ENCODE measurements around the gene EIF1B.
"Not testable (repeated sequence)": the region's sequence is repeated elsewhere in the genome, so short reads cannot be mapped to it uniquely, and the experiment has no call there.

Gene EIF1B

GRCh38 chr3:40267937-40268724 is 41.4 kb upstream of the EIF1B start:
- H3K4me2 ChIP-seq (ENCODE audit: low read length): no peak overlapping the region
- H3K9me3 ChIP-seq (ENCODE audit: insufficient read depth, low read length): no peaks in the 10 kb centered on the region
- H3K27ac ChIP-seq (ENCODE audit: low read length): no peak overlapping the region
- no peak overlapping the region for H2AFZ ChIP-seq (ENCODE audit: low read depth, low read length)
- TF ChIP-seq EZH2phosphoT487 (IDR thresholded peaks at IDR 0.05; ENCODE audit: low read depth): no peak
- TF ChIP-seq, protein P1, sequence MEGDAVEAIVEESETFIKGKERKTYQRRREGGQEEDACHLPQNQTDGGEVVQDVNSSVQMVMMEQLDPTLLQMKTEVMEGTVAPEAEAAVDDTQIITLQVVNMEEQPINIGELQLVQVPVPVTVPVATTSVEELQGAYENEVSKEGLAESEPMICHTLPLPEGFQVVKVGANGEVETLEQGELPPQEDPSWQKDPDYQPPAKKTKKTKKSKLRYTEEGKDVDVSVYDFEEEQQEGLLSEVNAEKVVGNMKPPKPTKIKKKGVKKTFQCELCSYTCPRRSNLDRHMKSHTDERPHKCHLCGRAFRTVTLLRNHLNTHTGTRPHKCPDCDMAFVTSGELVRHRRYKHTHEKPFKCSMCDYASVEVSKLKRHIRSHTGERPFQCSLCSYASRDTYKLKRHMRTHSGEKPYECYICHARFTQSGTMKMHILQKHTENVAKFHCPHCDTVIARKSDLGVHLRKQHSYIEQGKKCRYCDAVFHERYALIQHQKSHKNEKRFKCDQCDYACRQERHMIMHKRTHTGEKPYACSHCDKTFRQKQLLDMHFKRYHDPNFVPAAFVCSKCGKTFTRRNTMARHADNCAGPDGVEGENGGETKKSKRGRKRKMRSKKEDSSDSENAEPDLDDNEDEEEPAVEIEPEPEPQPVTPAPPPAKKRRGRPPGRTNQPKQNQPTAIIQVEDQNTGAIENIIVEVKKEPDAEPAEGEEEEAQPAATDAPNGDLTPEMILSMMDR (IDR thresholded peaks at IDR 0.05; ENCODE audit: low read depth, low read length): no peak
- no peaks in the 10 kb centered on the region for H4K20me1 ChIP-seq (ENCODE audit: insufficient read depth, low read length)
- H3K4me3 ChIP-seq (ENCODE audit: low read length): no peak overlapping the region
- H3K36me3 ChIP-seq (replicated peaks; ENCODE audit: low read depth, low read length): no peaks in the 10 kb centered on the region
- H3K9ac ChIP-seq (ENCODE audit: low read length): no peak overlapping the region
- H3K27me3 ChIP-seq (ENCODE audit: low read depth, low read length): 0 out of 2 replicates have a peak, but pooled peaks cover 11% of the 10 kb centered on the region
- no peaks in the 10 kb centered on the region for H3K79me2 ChIP-seq (ENCODE audit: low read length)
- no peaks in the 10 kb centered on the region for H3K4me1 ChIP-seq (ENCODE audit: low read length)

GRCh38 chr3:40268802-40269524 is 40.5 kb upstream of the EIF1B start:
- TF ChIP-seq, protein P1 (IDR thresholded peaks at IDR 0.05; ENCODE audit: low read depth, low read length): no peak
- no peak for TF ChIP-seq EZH2phosphoT487 (IDR thresholded peaks at IDR 0.05; ENCODE audit: low read depth)
- no peaks in the 10 kb centered on the region for H4K20me1 ChIP-seq (ENCODE audit: insufficient read depth, low read length)
- no peaks in the 10 kb centered on the region for H3K9me3 ChIP-seq (ENCODE audit: insufficient read depth, low read length)
- H2AFZ ChIP-seq (ENCODE audit: low read depth, low read length): no peak overlapping the region
- no peak overlapping the region for H3K9ac ChIP-seq (ENCODE audit: low read length)
- no peaks in the 10 kb centered on the region for H3K79me2 ChIP-seq (ENCODE audit: low read length)
- no peak overlapping the region for H3K27ac ChIP-seq (ENCODE audit: low read length)
- 0 out of 2 replicates have a peak, but pooled peaks cover 11% of the 10 kb centered on the region for H3K27me3 ChIP-seq (ENCODE audit: low read depth, low read length)
- no peaks in the 10 kb centered on the region for H3K4me1 ChIP-seq (ENCODE audit: low read length)
- H3K36me3 ChIP-seq (replicated peaks; ENCODE audit: low read depth, low read length): no peaks in the 10 kb centered on the region
- no peak overlapping the region for H3K4me2 ChIP-seq (ENCODE audit: low read length)
- no peak overlapping the region for H3K4me3 ChIP-seq (ENCODE audit: low read length)

DNA sequence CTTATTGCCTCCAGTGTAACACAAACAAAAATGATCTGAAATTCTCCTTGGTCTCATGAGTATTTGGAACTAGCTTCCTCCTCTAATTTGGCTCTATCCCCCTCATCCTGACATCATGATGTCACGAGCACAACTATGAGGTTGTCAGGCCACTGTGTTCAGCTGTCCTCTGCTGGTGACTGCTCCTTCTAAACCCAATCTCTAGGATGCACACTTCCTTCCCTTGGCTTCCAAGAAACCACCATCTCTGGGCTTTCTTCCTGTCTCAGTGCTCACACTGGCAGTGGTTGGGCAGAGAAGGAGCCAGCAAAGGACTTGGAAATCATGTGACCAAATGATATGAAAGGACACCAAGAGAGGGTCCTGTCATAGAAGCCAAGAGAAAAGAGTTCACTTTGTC is 30.7 kb upstream of the EIF1B start:
- TF ChIP-seq EZH2phosphoT487 (IDR thresholded peaks at IDR 0.05; ENCODE audit: low read depth): no peak
- TF ChIP-seq, protein P1 (IDR thresholded peaks at IDR 0.05; ENCODE audit: low read depth, low read length): no peak
- no peaks in the 10 kb centered on the region for H3K9me3 ChIP-seq (ENCODE audit: insufficient read depth, low read length)
- no peak overlapping the region for H3K4me2 ChIP-seq (ENCODE audit: low read length)

GRCh38 chr3:40281995-40282394 is 27.5 kb upstream of the EIF1B start:
- Histone ChIP-seq H2AFZ (ENCODE audit: low read depth, low read length) (no peak overlapping the region), H3K9me3 (ENCODE audit: insufficient read depth, low read length) (no peaks in the 10 kb centered on the region), H3K4me1 (ENCODE audit: low read length) (no peaks in the 10 kb centered on the region), H3K36me3 (replicated peaks; ENCODE audit: low read depth, low read length) (no peaks in the 10 kb centered on the region), H3K4me2 (ENCODE audit: low read length) (no peak overlapping the region), H3K79me2 (ENCODE audit: low read length) (no peaks in the 10 kb centered on the region), H3K27me3 (ENCODE audit: low read depth, low read length) (peaks cover 9% of the 10 kb centered on the region; the same call in 1 of the 2 replicates), H3K4me3 (ENCODE audit: low read length) (no peak overlapping the region), H3K27ac (ENCODE audit: low read length) (no peak overlapping the region), H3K9ac (ENCODE audit: low read length) (no peak overlapping the region), H4K20me1 (ENCODE audit: insufficient read depth, low read length) (no peaks in the 10 kb centered on the region)
- TF ChIP-seq, protein P1 (IDR thresholded peaks at IDR 0.05; ENCODE audit: low read depth, low read length): no peak
- no peak for TF ChIP-seq EZH2phosphoT487 (IDR thresholded peaks at IDR 0.05; ENCODE audit: low read depth)

More for the DNA sequence above, 30.7 kb upstream of the EIF1B start:
- H3K27me3 ChIP-seq (ENCODE audit: low read depth, low read length): peaks cover 9% of the 10 kb centered on the region; the same call in 1 of the 2 replicates
- H2AFZ ChIP-seq (ENCODE audit: low read depth, low read length): no peak overlapping the region
- no peak overlapping the region for H3K9ac ChIP-seq (ENCODE audit: low read length)
- no peaks in the 10 kb centered on the region for H3K36me3 ChIP-seq (replicated peaks; ENCODE audit: low read depth, low read length)
- H3K27ac ChIP-seq (ENCODE audit: low read length): no peak overlapping the region
- no peak overlapping the region for H3K4me3 ChIP-seq (ENCODE audit: low read length)
- no peaks in the 10 kb centered on the region for H3K4me1 ChIP-seq (ENCODE audit: low read length)
- no peaks in the 10 kb centered on the region for H3K79me2 ChIP-seq (ENCODE audit: low read length)
- no peaks in the 10 kb centered on the region for H4K20me1 ChIP-seq (ENCODE audit: insufficient read depth, low read length)

GRCh38 chr3:40283057-40283456 is 26.4 kb upstream of the EIF1B start:
- H4K20me1 ChIP-seq (ENCODE audit: insufficient read depth, low read length); H3K4me2 ChIP-seq (ENCODE audit: low read length); H3K9ac ChIP-seq (ENCODE audit: low read length); H3K36me3 ChIP-seq (replicated peaks; ENCODE audit: low read depth, low read length); H3K4me1 ChIP-seq (ENCODE audit: low read length); H3K79me2 ChIP-seq (ENCODE audit: low read length); H3K27me3 ChIP-seq (ENCODE audit: low read depth, low read length); H3K4me3 ChIP-seq (ENCODE audit: low read length); H2AFZ ChIP-seq (ENCODE audit: low read depth, low read length); H3K27ac ChIP-seq (ENCODE audit: low read length); H3K9me3 ChIP-seq (ENCODE audit: insufficient read depth, low read length): not testable (repeated sequence)
